DOHH2 (cell line): ENCODE data around the gene IL17A.

Experiments
- H3F3A ChIP-seq: fragments of 200-600 bp; sonication (generic), shearing (Covaris generic); 2 replicates; pipeline ENCODE4 v1.6.0; 2016; ENCODE audit warnings: antibody characterized with exemption, mild to moderate bottlenecking; ENCODE audit not compliant: control insufficient read depth, insufficient read depth
- H3K27ac ChIP-seq: fragments of 200-600 bp; sonication (generic); 2 replicates; pipeline ENCODE4 v1.5.1; 2014; ENCODE audit warnings: low read depth, mild to moderate bottlenecking, low read length, moderate library complexity
- H3K27me3 ChIP-seq: fragments of 200-600 bp; sonication (generic); 2 replicates; pipeline ENCODE4 v1.6.1; 2014; ENCODE audit warnings: mild to moderate bottlenecking, low read length, mixed read lengths; ENCODE audit not compliant: control insufficient read depth
- H3K36me3 ChIP-seq: fragments of 200-600 bp; sonication (generic); 2 replicates; pipeline ENCODE4 v1.6.1; 2014; ENCODE audit warnings: mild to moderate bottlenecking, low read length, moderate library complexity, mixed read lengths; ENCODE audit not compliant: control insufficient read depth
- H3K4me1 ChIP-seq: fragments of 200-600 bp; sonication (generic); 2 replicates; pipeline ENCODE4 v1.6.1; 2014; ENCODE audit warnings: mild to moderate bottlenecking, low read length, mixed read lengths; ENCODE audit not compliant: control insufficient read depth
- H3K4me2 ChIP-seq: fragments of 200-600 bp; sonication (generic); 2 replicates; pipeline ENCODE4 v1.6.0; 2014; ENCODE audit warnings: mild to moderate bottlenecking, low read length, moderate library complexity
- H3K4me3 ChIP-seq: fragments of 200-600 bp; sonication (generic); 2 replicates; pipeline ENCODE4 v1.5.1; 2014; ENCODE audit warnings: mild to moderate bottlenecking, low read length, mixed read lengths
- H3K79me2 ChIP-seq: fragments of 200-600 bp; sonication (generic); 2 replicates; pipeline ENCODE4 v1.6.1; 2014; ENCODE audit warnings: mild to moderate bottlenecking, low read length, mixed read lengths; ENCODE audit not compliant: control insufficient read depth
- H3K9me2 ChIP-seq: fragments of 200-600 bp; sonication (generic); replicated peaks from 2 replicates; pipeline ENCODE4 v1.6.1; 2014; ENCODE audit warnings: mild to moderate bottlenecking, low read length, mixed read lengths; ENCODE audit not compliant: control insufficient read depth
- H3K9me3 ChIP-seq: fragments of 200-600 bp; sonication (generic); 2 replicates; pipeline ENCODE4 v1.6.1; 2014; ENCODE audit warnings: antibody characterized with exemption, low read length, mixed read lengths; ENCODE audit not compliant: control insufficient read depth, insufficient read depth
- H4K20me1 ChIP-seq: fragments of 200-600 bp; sonication (generic); 2 replicates; pipeline ENCODE4 v1.6.0; 2014; ENCODE audit warnings: low read depth, mild to moderate bottlenecking, antibody characterized with exemption, low read length, moderate library complexity; ENCODE audit not compliant: control insufficient read depth, insufficient read depth
- CTCF ChIP-seq: fragments of 200-600 bp; sonication (generic); IDR thresholded peaks from one replicate; pipeline ENCODE4 v1.5.1; 2014; ENCODE audit warnings: antibody characterized with exemption, mild to moderate bottlenecking, low read depth, low read length; ENCODE audit not compliant: poor library complexity, severe bottlenecking
- EZH2phosphoT487 ChIP-seq: fragments of 200-600 bp; sonication (generic); IDR thresholded peaks from 2 replicates; pipeline ENCODE4 v1.6.1; 2017; ENCODE audit warnings: borderline replicate concordance, mild to moderate bottlenecking, antibody characterized with exemption, low read length, moderate library complexity, mixed read lengths

Gene IL17A

GRCh38 chr6:52154381-52154780 is 31.8 kb upstream of the IL17A start:
- Histone ChIP-seq H3K9me2 (no peaks in the 10 kb centered on the region), H3K36me3 (no peaks in the 10 kb centered on the region), H3K4me2 (no peak overlapping the region), H3K4me1 (peaks cover 3% of the 10 kb centered on the region; the same call in 1 of the 2 replicates), H3K27ac (no peak overlapping the region), H4K20me1 (no peaks in the 10 kb centered on the region), H3K27me3 (peaks cover 13% of the 10 kb centered on the region), H3K4me3 (no peak overlapping the region), H3K79me2 (no peaks in the 10 kb centered on the region), H3F3A (no peaks in the 10 kb centered on the region), H3K9me3 (no peaks in the 10 kb centered on the region)
- TF ChIP-seq CTCF (no peak), EZH2phosphoT487 (no peak)

GRCh38 chr6:52155791-52156576 is 30.2 kb upstream of the IL17A start:
- Histone ChIP-seq H3K9me3 (peaks cover 5% of the 10 kb centered on the region; the same call in 1 of the 2 replicates), H3K36me3 (no peaks in the 10 kb centered on the region), H3K27ac (no peak overlapping the region), H3F3A (no peaks in the 10 kb centered on the region), H3K79me2 (no peaks in the 10 kb centered on the region), H3K4me3 (no peak overlapping the region), H3K9me2 (no peaks in the 10 kb centered on the region), H3K4me1 (peaks cover 3% of the 10 kb centered on the region; the same call in 1 of the 2 replicates), H3K4me2 (no peak overlapping the region), H3K27me3 (peaks cover 13% of the 10 kb centered on the region), H4K20me1 (no peaks in the 10 kb centered on the region)
- TF ChIP-seq EZH2phosphoT487 (no peak), CTCF (no peak)

GRCh38 chr6:52157301-52157941 is 28.8 kb upstream of the IL17A start:
- no peaks in the 10 kb centered on the region for H3K9me2 ChIP-seq
- H3K4me1 ChIP-seq = peaks cover 3% of the 10 kb centered on the region; the same call in 1 of the 2 replicates
- H3K79me2 ChIP-seq = no peaks in the 10 kb centered on the region
- no peaks in the 10 kb centered on the region for H3F3A ChIP-seq
- H3K27ac ChIP-seq = no peak overlapping the region
- H3K27me3 ChIP-seq = peaks cover 13% of the 10 kb centered on the region
- H3K4me3 ChIP-seq = no peak overlapping the region
- H3K4me2 ChIP-seq = no peak overlapping the region
- H4K20me1 ChIP-seq = no peaks in the 10 kb centered on the region
- H3K9me3 ChIP-seq = peaks cover 6% of the 10 kb centered on the region; the same call in 1 of the 2 replicates
- H3K36me3 ChIP-seq = no peaks in the 10 kb centered on the region
- TF ChIP-seq CTCF (no peak), EZH2phosphoT487 (no peak)
